Stomach (tissue), 9 donors: ENCODE data around the gene GNRHR. TPM values are rescaled to one million over a fixed set of nuclear protein-coding genes. Genes with fewer than 3 reads are reported as not detected.
A peak's percentile ranks its signal among the peaks of the same experiment; 100 is the strongest.

Experiments used
- DNase-seq, 2 donors: peaks; one replicate each; pipeline versions ENCODE4 v3.0.0 to v3.0.0-alpha.2; 2013 to 2019
- H3K27ac ChIP-seq, 5 donors: fragments of 200-600 bp in 4 of 5; sonication (generic) in 4 of 5; one replicate each; pipeline ENCODE4 v1.5.1; 2013 to 2019; ENCODE audit warnings: mild to moderate bottlenecking in 1 of 5, moderate library complexity in 1 of 5
- H3K27me3 ChIP-seq, 3 donors: fragments of 200-600 bp; sonication (generic); one replicate each; pipeline ENCODE4 v1.5.1; 2017 to 2019; ENCODE audit warnings: mixed run types in 1 of 3
- H3K36me3 ChIP-seq, 4 donors: fragments of 200-600 bp; sonication (generic); 1 replicate in 3 of 4; 2 replicates in 1 of 4; pipeline ENCODE4 v1.5.1; 2016 to 2019
- H3K4me1 ChIP-seq, 4 donors: fragments of 200-600 bp; sonication (generic); one replicate each; pipeline ENCODE4 v1.5.1; 2016 to 2019
- H3K4me3 ChIP-seq, 4 donors: fragments of 200-600 bp; sonication (generic) in 3 of 4; one replicate each; pipeline ENCODE4 v1.5.1; 2016 to 2019; ENCODE audit warnings: mild to moderate bottlenecking in 1 of 4
- H3K9me3 ChIP-seq, 4 donors: fragments of 200-600 bp; sonication (generic); one replicate each; pipeline ENCODE4 v1.5.1; 2016 to 2019
- EP300 ChIP-seq: sonication (generic); formaldehyde crosslinking; IDR thresholded peaks from one replicate; pipeline ENCODE4 v1.6.1; 2017; ENCODE audit warnings: antibody characterized with exemption
- POLR2A ChIP-seq, 4 donors: fragments of 450-650 bp; IDR thresholded peaks; one replicate each; pipeline ENCODE4 v1.6.1; 2016; ENCODE audit warnings: antibody characterized with exemption in 4 of 4, control low read depth in 2 of 4, mild to moderate bottlenecking in 1 of 4, moderate library complexity in 1 of 4
- POLR2AphosphoS5 ChIP-seq, 3 donors: sonication (generic); formaldehyde crosslinking; IDR thresholded peaks; one replicate each; pipeline ENCODE4 v1.6.1; 2016; ENCODE audit warnings: antibody characterized with exemption in 3 of 3
- WGBS, 5 donors: extraction: QIAGEN DNeasy Blood & Tissue Kit in 3 of 5; methylation state at CpG; one replicate each; pipeline versions ENCODE4 v1.1.5 to v1.1.7; 2013 to 2018; 5-methylcytosine and 5-hydroxymethylcytosine counted together
- intact Hi-C: fragments of 100-400 bp; cut with DNase I; formaldehyde crosslinking; loops from one replicate; pipeline ENCODE4 v1.15.1; 2023; ENCODE audit warnings: low total_unique reads
- polyA plus RNA-seq, 3 donors: library from polyadenylated mRNA; stranded (reverse); fragments of 200-250 nt; gene quantifications; one replicate each; pipeline ENCODE4 v1.2.3, GENCODE V29; 2013
- total RNA-seq, 5 donors: library from RNA; depleted of rRNA; stranded (reverse); fragments of >200 nt; gene quantifications; one replicate each; pipeline versions ENCODE4 v1.1.0 to v1.2.3, GENCODE V29; 2014 to 2016
- TF ChIP-seq, protein P1 (sequence below), 7 experiments: fragments of 450-650 bp in 4 of 7; fragments of 200-600 bp in 3 of 7; sonication (generic) in 3 of 7; IDR thresholded peaks; one replicate each; pipeline ENCODE4 v1.5.1; 2016 to 2019; ENCODE audit warnings: antibody characterized with exemption in 7 of 7, control low read depth in 2 of 7, mild to moderate bottlenecking in 1 of 7
- donor health status: healthy with polysubstance abuse.
- donor health status: Bipolar disorder and iron deficiency.
- donor health status: healthy.

The GNRHR gene
- total and polyA plus RNA-seq, 8 donors, result not detected

DNA sequence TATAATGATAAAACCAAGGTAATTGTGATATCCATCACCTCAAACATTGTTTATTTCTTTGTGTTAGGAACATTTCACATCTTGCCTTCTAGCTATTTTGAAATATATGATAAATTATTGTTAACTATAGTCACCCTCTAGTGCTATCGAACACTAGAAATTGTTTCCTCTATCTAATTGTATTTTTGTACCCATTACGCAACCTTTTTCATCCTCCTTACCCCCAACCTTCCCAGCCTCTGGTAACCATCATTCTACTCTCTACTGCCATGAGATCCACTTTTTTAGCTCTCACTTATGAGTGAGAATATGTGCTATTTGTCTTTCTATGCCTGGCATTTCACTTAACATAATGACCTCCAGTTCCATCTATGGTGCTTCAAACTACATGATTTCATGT lies 49.3 kb downstream of the GNRHR start:
- Histone ChIP-seq H3K9me3 (no peaks in the 10 kb centered on the region), H3K4me1 (peaks cover under 1 to 18% (median 10%) of the 10 kb centered on the region in 4 donors), H3K27me3 (no peaks in the 10 kb centered on the region), H3K4me3 (no peak overlapping the region), H3K27ac (no peak overlapping the region), H3K36me3 (peaks cover 0 to 5% (median 2%) of the 10 kb centered on the region in 4 donors)
- WGBS, 5 donors, result 96 to 99% (median 99%) methylated on average over 2 of the region's 2 CpGs
- DNase-seq, result no peak
- no peak for TF ChIP-seq POLR2AphosphoS5 (IDR thresholded peaks at IDR 0.05)
- no peak for TF ChIP-seq EP300
- TF ChIP-seq, protein P1, sequence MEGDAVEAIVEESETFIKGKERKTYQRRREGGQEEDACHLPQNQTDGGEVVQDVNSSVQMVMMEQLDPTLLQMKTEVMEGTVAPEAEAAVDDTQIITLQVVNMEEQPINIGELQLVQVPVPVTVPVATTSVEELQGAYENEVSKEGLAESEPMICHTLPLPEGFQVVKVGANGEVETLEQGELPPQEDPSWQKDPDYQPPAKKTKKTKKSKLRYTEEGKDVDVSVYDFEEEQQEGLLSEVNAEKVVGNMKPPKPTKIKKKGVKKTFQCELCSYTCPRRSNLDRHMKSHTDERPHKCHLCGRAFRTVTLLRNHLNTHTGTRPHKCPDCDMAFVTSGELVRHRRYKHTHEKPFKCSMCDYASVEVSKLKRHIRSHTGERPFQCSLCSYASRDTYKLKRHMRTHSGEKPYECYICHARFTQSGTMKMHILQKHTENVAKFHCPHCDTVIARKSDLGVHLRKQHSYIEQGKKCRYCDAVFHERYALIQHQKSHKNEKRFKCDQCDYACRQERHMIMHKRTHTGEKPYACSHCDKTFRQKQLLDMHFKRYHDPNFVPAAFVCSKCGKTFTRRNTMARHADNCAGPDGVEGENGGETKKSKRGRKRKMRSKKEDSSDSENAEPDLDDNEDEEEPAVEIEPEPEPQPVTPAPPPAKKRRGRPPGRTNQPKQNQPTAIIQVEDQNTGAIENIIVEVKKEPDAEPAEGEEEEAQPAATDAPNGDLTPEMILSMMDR (IDR thresholded peaks at IDR 0.05), result no peak
- no peak for TF ChIP-seq POLR2A (IDR thresholded peaks at IDR 0.05)
- intact Hi-C loops, result no loop called here

DNA sequence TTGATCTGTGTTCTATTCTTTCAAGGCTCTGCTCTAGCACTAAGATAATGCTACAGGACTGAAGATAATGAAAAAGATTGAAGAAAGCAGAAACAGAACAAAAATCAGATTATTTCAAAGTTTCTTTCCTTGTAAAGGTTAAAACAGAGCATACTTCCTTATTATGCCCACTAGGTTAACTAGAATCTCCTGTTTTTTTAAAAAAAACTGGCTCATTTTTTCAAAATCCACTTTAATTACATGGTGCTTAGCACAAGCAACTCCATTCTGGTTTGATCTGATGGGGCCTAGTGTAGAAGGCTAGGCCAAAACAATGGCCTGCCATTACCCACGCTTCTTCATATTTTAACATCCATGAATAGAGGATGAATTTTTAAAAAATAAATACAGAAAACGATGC lies 52.0 kb downstream of the GNRHR start:
- no peak for DNase-seq
- TF ChIP-seq EP300 (no peak), POLR2A (IDR thresholded peaks at IDR 0.05) (no peak), POLR2AphosphoS5 (IDR thresholded peaks at IDR 0.05) (no peak)
- TF ChIP-seq, protein P1 (IDR thresholded peaks at IDR 0.05), result no peak
- Histone ChIP-seq H3K4me3 (peak overlapping the region in 2 of 4 donors; percentile 68 to 92), H3K4me1 (peaks cover 9 to 35% (median 18%) of the 10 kb centered on the region in 4 donors), H3K27ac (peak overlapping the region in 1 of 5 donors; percentile 89), H3K27me3 (no peaks in the 10 kb centered on the region), H3K9me3 (no peaks in the 10 kb centered on the region), H3K36me3 (peaks cover 0 to 5% (median 2%) of the 10 kb centered on the region in 4 donors)
- 93 to 98% (median 96%) methylated on average over 2 of the region's 2 CpGs for WGBS, 5 donors
- intact Hi-C loops, result no loop called here

DNA sequence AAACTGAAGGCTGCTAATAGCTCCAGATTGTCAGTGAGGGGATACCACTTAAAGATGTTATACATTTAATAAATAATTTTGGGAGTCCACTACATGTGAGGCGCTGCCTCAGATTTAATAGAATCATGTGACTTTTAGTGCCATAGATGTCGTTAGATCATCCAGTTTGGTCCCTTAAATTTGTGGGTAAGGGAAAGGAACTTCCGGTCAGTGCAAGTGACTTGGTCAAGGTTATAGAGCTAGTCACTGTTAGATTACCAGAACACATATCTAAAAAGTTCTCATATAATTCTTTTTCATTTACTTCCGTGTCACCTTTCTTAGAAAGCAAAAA lies 52.7 kb downstream of the GNRHR start:
- DNase-seq, result no peak
- Histone ChIP-seq H3K9me3 (no peaks in the 10 kb centered on the region), H3K27me3 (no peaks in the 10 kb centered on the region), H3K4me3 (peak overlapping the region; percentile 68 to 92 (median 84)), H3K36me3 (no peaks in the 10 kb centered on the region), H3K4me1 (peaks cover 9 to 35% (median 18%) of the 10 kb centered on the region in 4 donors), H3K27ac (peak overlapping the region; percentile 50 to 95 (median 92))
- TF ChIP-seq, protein P1 (IDR thresholded peaks at IDR 0.05), result no peak
- TF ChIP-seq EP300 (no peak), POLR2AphosphoS5 (IDR thresholded peaks at IDR 0.05) (no peak), POLR2A (IDR thresholded peaks at IDR 0.05) (no peak)
- WGBS, 5 donors, result 3 to 7% (median 6%) methylated on average over 4 of the region's 4 CpGs
- intact Hi-C loops, result no loop called here

DNA sequence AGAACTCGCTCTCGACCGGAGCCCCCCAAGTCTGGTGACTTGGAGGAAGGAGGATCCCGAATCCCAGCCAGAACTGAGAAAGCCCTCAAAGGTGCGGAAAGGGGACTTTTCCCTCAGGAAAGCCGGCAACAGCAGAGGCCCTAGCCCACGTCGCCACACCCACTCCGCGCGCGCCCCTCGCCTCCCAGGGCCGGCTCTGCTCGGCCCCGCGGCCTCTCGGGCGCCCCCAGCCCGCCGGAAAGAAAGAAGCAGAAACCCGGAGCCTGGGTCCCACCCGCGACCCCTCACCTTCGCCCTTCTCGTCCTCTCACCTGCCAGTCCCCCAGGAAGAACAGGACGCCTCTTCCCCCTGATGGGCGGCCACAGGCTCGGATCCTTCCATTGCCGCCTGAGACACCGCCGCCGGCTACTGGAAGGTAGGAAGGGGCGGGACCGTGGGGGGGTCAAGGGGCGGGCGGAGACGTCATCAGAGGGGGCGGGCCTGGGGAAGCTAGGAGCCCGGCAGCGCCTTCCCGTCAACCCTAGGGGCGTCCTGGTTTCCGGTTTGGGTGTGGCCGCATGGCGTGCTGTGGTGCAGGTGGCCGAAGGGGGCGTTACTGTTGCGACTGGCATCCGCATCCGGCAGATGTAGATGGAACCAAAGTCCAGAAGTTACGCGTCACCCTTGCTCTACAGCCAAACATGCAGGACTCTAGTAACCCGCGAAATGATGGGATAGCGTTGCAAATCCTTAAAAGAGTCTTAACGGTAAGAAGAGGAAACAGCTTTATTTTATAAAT lies 53.3 kb downstream of the GNRHR start, which contains the start of gene UBA6:
Gene UBA6 (minus strand): TSS at position 418 of the 779 bp plus-strand sequence. CDS start 36 bp downstream, at position 382.
- H3K27me3 ChIP-seq, result no peaks in the 10 kb centered on the region
- DNase-seq, result peak; percentile 98 to 99
- intact Hi-C loops, result no loop called here
- H3K36me3 ChIP-seq, result no peaks in the 10 kb centered on the region
- H3K4me3 ChIP-seq, result peak within 1 kb of the TSS; percentile 68 to 92 (median 84)
- H3K27ac ChIP-seq, result peak within 1 kb of the TSS; percentile 83 to 95 (median 92)
- no peaks in the 10 kb centered on the region for H3K9me3 ChIP-seq
- WGBS, 5 donors, result 0 to 1% (median 0%) methylated on average over 16 to 57 of the region's 57 CpGs
- H3K4me1 ChIP-seq, result peaks cover 9 to 35% (median 18%) of the 10 kb centered on the region in 4 donors
- TF ChIP-seq EP300, result no peak
- TF ChIP-seq POLR2AphosphoS5 (IDR thresholded peaks at IDR 0.05), result peak; percentile 78 to 92 (median 79)
- TF ChIP-seq, protein P1 (IDR thresholded peaks at IDR 0.05), result peak in 4 of 7 experiments; percentile 16 to 67 (median 42)
- TF ChIP-seq POLR2A (IDR thresholded peaks at IDR 0.05), result no peak
